Astrocyte (in vitro differentiated cells and primary cell): ENCODE results near the gene MEIOC.
"Not testable (repeated sequence)": the region's sequence is repeated elsewhere in the genome, so short reads cannot be mapped to it uniquely, and the experiment has no call there.

Source experiments
- EZH2 ChIP-seq: IDR thresholded peaks from 2 replicates; pipeline ENCODE4 v1.6.1; 2012; ENCODE audit warnings: mild to moderate bottlenecking, low read length, inconsistent platforms; ENCODE audit not compliant: insufficient read depth
- TF ChIP-seq, protein P1 (sequence below): IDR thresholded peaks from 2 replicates; pipeline ENCODE4 v1.5.1; 2011; ENCODE audit warnings: low read depth, mild to moderate bottlenecking, inconsistent platforms, low read length, moderate library complexity; ENCODE audit not compliant: insufficient read depth

GRCh38 chr17:44690746-44691306 is 34.6 kb downstream of the MEIOC start:
- TF ChIP-seq, protein P1, sequence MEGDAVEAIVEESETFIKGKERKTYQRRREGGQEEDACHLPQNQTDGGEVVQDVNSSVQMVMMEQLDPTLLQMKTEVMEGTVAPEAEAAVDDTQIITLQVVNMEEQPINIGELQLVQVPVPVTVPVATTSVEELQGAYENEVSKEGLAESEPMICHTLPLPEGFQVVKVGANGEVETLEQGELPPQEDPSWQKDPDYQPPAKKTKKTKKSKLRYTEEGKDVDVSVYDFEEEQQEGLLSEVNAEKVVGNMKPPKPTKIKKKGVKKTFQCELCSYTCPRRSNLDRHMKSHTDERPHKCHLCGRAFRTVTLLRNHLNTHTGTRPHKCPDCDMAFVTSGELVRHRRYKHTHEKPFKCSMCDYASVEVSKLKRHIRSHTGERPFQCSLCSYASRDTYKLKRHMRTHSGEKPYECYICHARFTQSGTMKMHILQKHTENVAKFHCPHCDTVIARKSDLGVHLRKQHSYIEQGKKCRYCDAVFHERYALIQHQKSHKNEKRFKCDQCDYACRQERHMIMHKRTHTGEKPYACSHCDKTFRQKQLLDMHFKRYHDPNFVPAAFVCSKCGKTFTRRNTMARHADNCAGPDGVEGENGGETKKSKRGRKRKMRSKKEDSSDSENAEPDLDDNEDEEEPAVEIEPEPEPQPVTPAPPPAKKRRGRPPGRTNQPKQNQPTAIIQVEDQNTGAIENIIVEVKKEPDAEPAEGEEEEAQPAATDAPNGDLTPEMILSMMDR = not testable (repeated sequence)
- TF ChIP-seq EZH2 = not testable (repeated sequence)
